Heart right ventricle (tissue), 16 donors: ENCODE data around the gene NARS2. TPM values are rescaled to one million over a fixed set of nuclear protein-coding genes. Genes with fewer than 3 reads are reported as not detected.

Experiments used
- ATAC-seq, 8 donors: fragments of 200-7000 bp; cut with Tn5 transposase; one replicate each; pipeline ENCODE4 v1.9.1; 2020; ENCODE audit warnings: mild to moderate bottlenecking in 8 of 8, moderate library complexity in 8 of 8, moderate number of reproducible peaks in 1 of 8
- DNase-seq, 2 donors: peaks; one replicate each; pipeline ENCODE4 v3.0.0-alpha.2; 2020
- H3K27ac ChIP-seq, 10 donors: fragments of 200-600 bp; sonication (generic) in 2 of 10; one replicate each; pipeline versions ENCODE4 v1.5.0 to v1.8.0; 2020 to 2022; ENCODE audit warnings: mild to moderate bottlenecking in 3 of 10
- H3K27me3 ChIP-seq, 7 donors: fragments of 200-600 bp; one replicate each; pipeline ENCODE4 v1.8.0; 2021 to 2022; ENCODE audit warnings: mild to moderate bottlenecking in 2 of 7
- H3K36me3 ChIP-seq, 9 donors: fragments of 200-600 bp; sonication (generic) in 1 of 9; one replicate each; pipeline versions ENCODE4 v1.5.0 to v1.8.0; 2020 to 2022; ENCODE audit warnings: mild to moderate bottlenecking in 2 of 9
- H3K4me1 ChIP-seq, 9 donors: fragments of 200-600 bp; sonication (generic) in 1 of 9; one replicate each; pipeline versions ENCODE4 v1.5.0 to v1.8.0; 2020 to 2022; ENCODE audit warnings: mild to moderate bottlenecking in 4 of 9
- H3K4me3 ChIP-seq, 10 donors: fragments of 200-600 bp; sonication (generic) in 2 of 10; one replicate each; pipeline versions ENCODE4 v1.5.0 to v1.8.0; 2020 to 2022; ENCODE audit warnings: mild to moderate bottlenecking in 7 of 10, moderate library complexity in 2 of 10
- H3K9me3 ChIP-seq, 11 donors: fragments of 200-600 bp in 10 of 11; sonication (generic) in 2 of 11; one replicate each; pipeline versions ENCODE4 v1.5.0 to v1.8.0; 2013 to 2022; ENCODE audit warnings: mild to moderate bottlenecking in 2 of 11, control low read depth in 1 of 11, moderate library complexity in 1 of 11
- CTCF ChIP-seq, 9 donors: fragments of 200-600 bp; sonication (generic) in 2 of 9; IDR thresholded peaks; one replicate each; pipeline versions ENCODE4 v1.5.0 to v1.8.0; 2021 to 2022; ENCODE audit warnings: antibody characterized with exemption in 9 of 9, mild to moderate bottlenecking in 5 of 9, moderate library complexity in 1 of 9
- WGBS, 2 donors: extraction: QIAGEN DNeasy Blood & Tissue Kit; methylation state at CpG; one replicate each; pipeline ENCODE4 v1.1.7; 2013; ENCODE audit warnings: inconsistent platforms in 1 of 2; 5-methylcytosine and 5-hydroxymethylcytosine counted together
- intact Hi-C, 10 donors: fragments of 100-400 bp; cut with DNase I; formaldehyde crosslinking; loops; one replicate each; pipeline versions ENCODE4 v1.11.1 to v1.14.2; 2022
- polyA plus RNA-seq, 2 donors: library from polyadenylated mRNA; stranded (reverse); fragments of 200-250 nt; gene quantifications; one replicate each; pipeline ENCODE4 v1.2.3, GENCODE V29; 2013
- total RNA-seq, 10 donors: library from RNA; stranded (reverse); fragmentation: NEBNext Ultra II Directional in 3 of 10; extraction: Animal tissue kit (Norgen Biotek cat#: 25700) in 3 of 10; gene quantifications; one replicate each; pipeline versions ENCODE4 v1.2.1 to v1.2.4, GENCODE V29; 2021 to 2023
- donor health status: Arrhythmogenic right ventricular cardiomyopathy.
- donor health status: ischemic (EF 13 %, LVEDD 7.1; RV severe dilation, severe dysfunction).
- donor health status: healthy with polysubstance abuse.
- donor health status: DM: no; HTN: yes; CAD: no.
- donor health status: DM: no; HTN: no; CAD: no.
- donor health status: ischemic (EF 25% LVEDD 6.9; RV normal size, moderate dysfunction).
- donor health status: ischemic (EF 25% LVEDD 5.7; RV mildly dilated, moderate dysfunction).
- donor health status: healthy.
- donor health status: DM: yes; HTN: yes; CAD: no.
- donor health status: Ischemic cardiomyopathy.
- donor health status: ischemic (EF 35%, LVEDD 5.7; RV mildly dilated, moderate dysfunction).
- donor health status: nonischemic (EF 11% LVEDD 7.7; RV severe dilation, severe dysfunction).
- donor health status: DM: yes; HTN: yes; CAD: no.
- donor health status: PGD.
- donor health status: ischemic (EF 29% LVEDD 5.4; RV normal size, mild dysfunction).
- donor health status: nonischemic (EF 23%, LVEDD 6.1; RV moderate dilation, normal function).

NARS2 gene
- total and polyA plus RNA-seq, 12 donors: 12.4 to 20.1 (median 16.7) TPM

GRCh38 chr11:78586452-78587046, 11.9 kb upstream of the NARS2 start:
- no peak overlapping the region for H3K4me3 ChIP-seq
- no peaks in the 10 kb centered on the region for H3K4me1 ChIP-seq
- H3K27me3 ChIP-seq: peaks cover 0 to 4% (median 0%) of the 10 kb centered on the region in 7 donors
- no peak for DNase-seq
- WGBS, 2 donors: 97 to 100% methylated on average over 1 of the region's 1 CpG
- intact Hi-C loops: no loop called here
- TF ChIP-seq CTCF (IDR thresholded peaks at IDR 0.05): peak in 8 of 9 donors; percentile 26 to 51 (median 29)
- no peak for ATAC-seq
- H3K27ac ChIP-seq: no peak overlapping the region
- no peaks in the 10 kb centered on the region for H3K36me3 ChIP-seq
- peaks cover 0 to 48% (median 21%) of the 10 kb centered on the region in 11 donors for H3K9me3 ChIP-seq

GRCh38 chr11:78583889-78584288, 9.2 kb upstream of the NARS2 start:
- Histone ChIP-seq H3K27ac (no peak overlapping the region), H3K4me1 (no peaks in the 10 kb centered on the region), H3K27me3 (peaks cover 0 to 4% (median 0%) of the 10 kb centered on the region in 7 donors), H3K9me3 (peaks cover 0 to 48% (median 21%) of the 10 kb centered on the region in 11 donors), H3K36me3 (no peaks in the 10 kb centered on the region), H3K4me3 (no peak overlapping the region)
- no peak for ATAC-seq
- intact Hi-C loops: no loop called here
- no peak for DNase-seq
- no peak for TF ChIP-seq CTCF (IDR thresholded peaks at IDR 0.05)
- WGBS, 2 donors: 86 to 87% methylated on average over 2 of the region's 2 CpGs

- no peak overlapping the region for H3K4me3 ChIP-seq
- intact Hi-C loops: loop anchor here in 1 of 10 donors (10.0 kb wide), 1 partner anchor 433 kb away; no protein-coding TSS in a partner anchor
Measured at GRCh38 chr11:78577495-78577894, 2.8 kb upstream of the NARS2 start.

GRCh38 chr11:78576549-78577097, 2.0 kb upstream of the NARS2 start:
- intact Hi-C loops: loop anchor here in 1 of 10 donors (10.0 kb wide), 1 partner anchor 432 kb away; no protein-coding TSS in a partner anchor
- ATAC-seq (no peak), DNase-seq (no peak)
- no peak for TF ChIP-seq CTCF (IDR thresholded peaks at IDR 0.05)
- Histone ChIP-seq H3K27me3 (peaks cover 0 to 4% (median 0%) of the 10 kb centered on the region in 7 donors), H3K27ac (no peak overlapping the region), H3K9me3 (peaks cover 0 to under 1% (median 0%) of the 10 kb centered on the region in 11 donors), H3K4me1 (peaks cover 0 to 34% (median 17%) of the 10 kb centered on the region in 9 donors), H3K36me3 (no peaks in the 10 kb centered on the region), H3K4me3 (no peak overlapping the region)
- WGBS, 2 donors: 81 to 92% methylated on average over 8 of the region's 8 CpGs

More at GRCh38 chr11:78577495-78577894, 2.8 kb upstream of the NARS2 start:
- no peak for DNase-seq
- ATAC-seq: no peak
- peaks cover 0 to 4% (median 0%) of the 10 kb centered on the region in 7 donors for H3K27me3 ChIP-seq
- H3K9me3 ChIP-seq: peaks cover 0 to 9% (median 0%) of the 10 kb centered on the region in 11 donors
- peaks cover 0 to 30% (median 17%) of the 10 kb centered on the region in 9 donors for H3K4me1 ChIP-seq
- H3K27ac ChIP-seq: no peak overlapping the region
- no peak for TF ChIP-seq CTCF (IDR thresholded peaks at IDR 0.05)
- H3K36me3 ChIP-seq: no peaks in the 10 kb centered on the region
- 75 to 76% methylated on average over 4 of the region's 4 CpGs for WGBS, 2 donors
